ENCODE data around the gene BMPR1A. TPM values are rescaled to one million over a fixed set of nuclear protein-coding genes. Genes with fewer than 3 reads are reported as not detected.

Gene BMPR1A
- total RNA-seq, 1 donor from 2014 or later, result 74.2 TPM

DNA sequence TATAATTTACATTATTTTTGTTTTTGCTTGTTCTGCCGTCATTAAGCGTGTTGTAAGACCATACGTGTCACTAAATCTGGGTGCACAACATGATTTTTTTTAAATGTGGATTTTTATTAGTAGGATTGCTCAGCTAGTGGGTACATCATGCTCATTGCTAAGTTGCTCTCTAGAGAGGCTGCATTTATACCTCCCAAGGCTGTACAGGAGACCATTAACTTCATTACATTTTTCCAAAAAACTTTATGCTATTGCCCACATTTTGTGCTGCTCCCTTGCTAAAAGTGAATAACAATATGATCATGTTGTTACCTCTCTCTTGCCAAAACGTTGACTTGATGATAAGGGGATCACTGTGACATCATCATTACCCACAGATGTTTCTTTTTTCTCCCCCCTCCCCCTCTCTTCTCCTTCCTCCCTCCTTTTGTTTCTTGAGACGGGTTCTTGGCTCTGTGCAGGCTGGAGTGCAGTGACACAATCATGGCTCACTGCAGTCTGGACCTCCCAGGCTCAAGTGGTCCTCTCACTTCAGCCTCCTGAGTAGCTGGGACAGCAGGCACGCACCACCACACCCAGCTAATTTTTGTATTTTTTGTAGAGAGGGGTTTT, 65.1 kb downstream of the BMPR1A start:
- H3K27ac Mint-ChIP-seq (ENCODE audit: unreplicated experiment), result no peak overlapping the region
- peaks cover 27% of the 10 kb centered on the region for H3K4me1 Mint-ChIP-seq (ENCODE audit: low read depth)

GRCh38 chr10:86823565-86823964, 67.1 kb downstream of the BMPR1A start:
- no peak overlapping the region for H3K4me3 Mint-ChIP-seq (ENCODE audit: unreplicated experiment)
- peaks cover 26% of the 10 kb centered on the region for H3K4me1 Mint-ChIP-seq (ENCODE audit: low read depth)
- no peak for DNase-seq (ENCODE audit: low spot score)
- no peak for TF ChIP-seq CTCF (IDR thresholded peaks at IDR 0.05)
- H3K36me3 Mint-ChIP-seq (ENCODE audit: low read depth), result peaks cover 2% of the 10 kb centered on the region
- H3K9me3 Mint-ChIP-seq (ENCODE audit: low read depth), result no peaks in the 10 kb centered on the region
- H3K27me3 Mint-ChIP-seq (ENCODE audit: low read depth), result no peaks in the 10 kb centered on the region
- no peak overlapping the region for H3K27ac Mint-ChIP-seq (ENCODE audit: unreplicated experiment)

More for the DNA sequence above, 65.1 kb downstream of the BMPR1A start:
- Mint-ChIP-seq H3K27me3 (ENCODE audit: low read depth) (no peaks in the 10 kb centered on the region), H3K36me3 (ENCODE audit: low read depth) (peaks cover 4% of the 10 kb centered on the region), H3K4me3 (ENCODE audit: unreplicated experiment) (no peak overlapping the region), H3K9me3 (ENCODE audit: low read depth) (no peaks in the 10 kb centered on the region)
- no peak for DNase-seq (ENCODE audit: low spot score)
- no peak for TF ChIP-seq CTCF (IDR thresholded peaks at IDR 0.05)

DNA sequence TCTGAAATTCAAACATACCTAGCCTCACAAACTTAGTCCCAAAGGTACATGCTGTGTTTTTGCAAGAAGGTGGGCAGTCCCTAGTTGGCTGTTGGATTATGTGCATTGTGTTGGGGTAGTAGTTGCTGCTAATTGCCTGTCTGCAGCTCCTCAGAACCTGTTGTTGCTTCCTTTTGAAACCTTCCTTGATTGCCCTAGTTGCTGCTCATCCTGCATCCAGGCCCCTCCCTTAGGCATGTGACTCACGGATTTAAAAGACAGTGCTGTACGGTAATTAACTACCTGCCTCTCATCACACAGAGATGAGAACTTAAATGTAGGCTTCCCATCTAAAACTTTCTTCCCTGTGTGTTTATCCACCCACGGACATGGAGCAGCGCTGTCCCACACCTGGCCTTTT, 67.7 kb downstream of the BMPR1A start:
- Mint-ChIP-seq H3K27me3 (ENCODE audit: low read depth) (no peaks in the 10 kb centered on the region), H3K36me3 (ENCODE audit: low read depth) (peaks cover 2% of the 10 kb centered on the region), H3K9me3 (ENCODE audit: low read depth) (no peaks in the 10 kb centered on the region), H3K27ac (ENCODE audit: unreplicated experiment) (no peak overlapping the region), H3K4me3 (ENCODE audit: unreplicated experiment) (no peak overlapping the region), H3K4me1 (ENCODE audit: low read depth) (peaks cover 26% of the 10 kb centered on the region)
- no peak for DNase-seq (ENCODE audit: low spot score)
- no peak for TF ChIP-seq CTCF (IDR thresholded peaks at IDR 0.05)

DNA sequence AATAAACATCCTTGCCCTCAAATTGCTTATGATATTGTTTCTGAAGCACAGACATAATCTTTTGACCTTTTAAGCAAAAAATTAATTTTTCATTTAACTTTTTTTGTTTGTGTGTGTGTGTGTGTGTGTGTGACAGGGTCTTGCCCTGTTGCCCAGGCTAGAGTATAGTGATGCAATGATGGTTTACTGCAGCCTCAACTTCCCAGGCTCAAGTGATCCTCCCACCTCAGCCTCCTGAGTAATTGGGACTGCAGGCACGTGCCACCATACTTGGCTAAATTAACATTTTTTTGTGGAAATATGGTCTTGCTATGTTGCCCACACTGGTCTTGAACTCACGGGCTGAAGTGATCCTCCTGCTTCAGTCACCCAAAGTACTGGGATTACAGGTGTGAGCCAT, 68.9 kb downstream of the BMPR1A start:
- peaks cover 34% of the 10 kb centered on the region for H3K4me1 Mint-ChIP-seq (ENCODE audit: low read depth)
- DNase-seq (ENCODE audit: low spot score), result no peak

DNA sequence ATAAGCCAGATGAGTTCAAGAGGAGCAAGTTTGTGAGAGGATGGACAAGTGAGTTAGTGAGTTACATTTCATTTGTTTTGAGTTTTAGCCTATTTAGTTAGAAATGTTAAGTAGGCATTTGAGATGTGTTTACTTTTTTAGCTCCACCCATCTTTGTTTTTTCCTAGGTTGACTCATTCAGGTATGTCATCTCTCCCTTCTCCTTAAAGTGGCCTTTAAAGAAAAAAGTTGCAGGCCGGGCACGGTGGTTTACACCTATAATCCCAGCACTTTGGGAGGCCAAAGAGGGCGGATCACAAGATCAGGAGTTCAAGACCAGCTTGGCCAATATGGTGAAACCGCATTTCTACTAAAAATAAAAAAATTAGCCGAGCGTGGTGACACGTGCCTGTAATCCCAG, 71.2 kb downstream of the BMPR1A start:
- H3K36me3 Mint-ChIP-seq (ENCODE audit: low read depth), result peaks cover 2% of the 10 kb centered on the region
- no peak for TF ChIP-seq CTCF (IDR thresholded peaks at IDR 0.05)
- no peak overlapping the region for H3K4me3 Mint-ChIP-seq (ENCODE audit: unreplicated experiment)
- H3K27ac Mint-ChIP-seq (ENCODE audit: unreplicated experiment), result no peak overlapping the region
- peaks cover 33% of the 10 kb centered on the region for H3K4me1 Mint-ChIP-seq (ENCODE audit: low read depth)
- H3K27me3 Mint-ChIP-seq (ENCODE audit: low read depth), result no peaks in the 10 kb centered on the region
- no peaks in the 10 kb centered on the region for H3K9me3 Mint-ChIP-seq (ENCODE audit: low read depth)
- no peak for DNase-seq (ENCODE audit: low spot score)

More for the DNA sequence above, 68.9 kb downstream of the BMPR1A start:
- Mint-ChIP-seq H3K27me3 (ENCODE audit: low read depth) (no peaks in the 10 kb centered on the region), H3K27ac (ENCODE audit: unreplicated experiment) (no peak overlapping the region), H3K4me3 (ENCODE audit: unreplicated experiment) (no peak overlapping the region), H3K9me3 (ENCODE audit: low read depth) (no peaks in the 10 kb centered on the region), H3K36me3 (ENCODE audit: low read depth) (peaks cover 2% of the 10 kb centered on the region)
- TF ChIP-seq CTCF (IDR thresholded peaks at IDR 0.05), result no peak

All from chondrocyte (in vitro differentiated cells).